ENCODE measurements around the gene SMS.

The SMS gene

GRCh38 chrX:21986596-21986995, 46.1 kb downstream of the SMS start:
- DNase-seq, result no peak

DNA sequence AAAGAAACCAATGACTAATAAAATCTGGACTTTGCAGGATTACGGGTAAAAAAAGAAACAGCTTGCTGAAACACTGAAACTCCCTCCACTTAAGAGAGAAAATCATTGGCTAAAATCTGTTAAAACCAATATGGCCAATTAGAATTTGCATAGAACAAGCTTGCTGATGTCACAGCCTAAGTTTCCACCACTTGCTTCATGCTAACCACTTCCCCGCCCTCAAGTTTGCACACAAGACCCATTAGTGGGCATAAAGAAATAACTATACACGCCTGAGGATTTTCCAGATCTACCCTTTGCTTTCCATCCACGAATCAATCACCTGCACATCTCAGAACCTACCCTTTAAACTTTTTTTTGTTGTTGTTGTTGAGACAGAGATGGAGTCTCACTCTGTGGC, 48.9 kb downstream of the SMS start:
- no peak for DNase-seq

DNA sequence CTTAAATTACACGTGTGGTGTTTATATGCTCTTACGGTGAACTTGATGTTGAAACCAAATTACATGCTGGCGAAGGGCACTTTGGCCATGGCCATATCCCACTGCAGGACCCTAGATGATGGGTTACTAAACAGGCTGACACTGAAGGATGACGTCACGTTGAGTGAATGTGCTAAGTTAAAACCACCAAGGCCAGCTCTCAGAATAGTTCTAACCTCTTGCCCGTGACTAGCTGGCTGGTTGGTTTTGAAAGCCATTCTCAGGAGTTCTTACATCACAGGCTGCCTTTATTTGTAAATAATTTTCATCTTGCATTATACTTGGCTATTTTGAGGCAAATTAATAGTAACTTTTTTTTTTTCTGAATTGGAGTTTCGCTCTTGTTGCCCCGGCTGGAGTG, 50.3 kb downstream of the SMS start:
- DNase-seq, result no peak

- no peak for DNase-seq
These were observed 51.0 kb downstream of the SMS start for GRCh38 chrX:21991504-21991903.

GRCh38 chrX:21993265-21993664, 52.8 kb downstream of the SMS start:
- DNase-seq, result no peak

DNA sequence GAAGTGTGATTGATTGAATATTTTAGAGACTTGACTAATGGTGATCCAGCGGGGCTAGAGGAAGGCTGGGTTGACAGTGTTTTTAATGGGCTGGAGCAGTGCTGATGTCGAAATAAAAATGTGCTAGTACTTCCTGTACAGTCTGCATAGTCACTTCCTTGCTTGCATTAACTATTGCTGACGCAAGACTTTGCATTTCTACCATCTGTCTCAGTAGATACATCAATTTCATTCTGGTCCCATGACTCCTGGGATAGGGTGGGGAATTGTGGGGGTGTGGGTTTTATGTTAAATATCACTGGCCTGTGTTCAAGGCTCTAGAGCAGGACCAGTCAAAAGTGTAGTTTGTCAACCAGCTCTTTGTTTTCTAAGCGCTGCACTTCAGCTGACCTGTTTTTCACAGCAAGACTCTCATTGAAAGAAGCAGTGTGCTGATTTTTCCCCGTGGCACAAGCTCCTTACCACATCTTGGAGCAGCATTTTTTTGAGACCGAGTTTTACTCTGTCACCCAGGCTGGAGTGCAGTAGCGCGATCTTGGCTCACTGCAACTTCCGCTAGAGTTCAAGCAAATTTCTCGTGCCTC, 56.5 kb downstream of the SMS start:
- DNase-seq, result no peak

DNA sequence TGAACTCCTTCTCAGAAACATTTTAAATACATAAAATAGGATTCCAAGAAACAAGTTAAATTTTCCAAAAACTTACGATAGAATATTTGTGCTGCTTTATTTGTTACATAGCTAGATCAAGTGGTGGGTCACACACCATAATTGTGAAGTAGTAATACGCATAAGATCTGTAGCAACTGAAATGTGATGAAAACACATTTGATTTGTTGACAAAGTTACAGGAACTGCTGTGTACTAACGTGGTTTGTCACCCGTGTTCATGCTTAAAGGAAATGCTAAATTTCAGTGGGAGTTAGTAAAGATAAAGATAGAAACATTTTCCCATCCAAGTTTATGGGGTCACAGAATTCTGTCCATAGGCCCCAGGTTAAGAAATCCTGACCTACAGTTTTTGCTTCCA, 57.5 kb downstream of the SMS start:
- no peak for DNase-seq

GRCh38 chrX:22004866-22005265, 64.4 kb downstream of the SMS start:
- no peak for DNase-seq

GRCh38 chrX:22012051-22012450, 71.5 kb downstream of the SMS start:
- no peak for DNase-seq

- DNase-seq, result no peak
These were observed 72.4 kb downstream of the SMS start for GRCh38 chrX:22012931-22013330.

DNA sequence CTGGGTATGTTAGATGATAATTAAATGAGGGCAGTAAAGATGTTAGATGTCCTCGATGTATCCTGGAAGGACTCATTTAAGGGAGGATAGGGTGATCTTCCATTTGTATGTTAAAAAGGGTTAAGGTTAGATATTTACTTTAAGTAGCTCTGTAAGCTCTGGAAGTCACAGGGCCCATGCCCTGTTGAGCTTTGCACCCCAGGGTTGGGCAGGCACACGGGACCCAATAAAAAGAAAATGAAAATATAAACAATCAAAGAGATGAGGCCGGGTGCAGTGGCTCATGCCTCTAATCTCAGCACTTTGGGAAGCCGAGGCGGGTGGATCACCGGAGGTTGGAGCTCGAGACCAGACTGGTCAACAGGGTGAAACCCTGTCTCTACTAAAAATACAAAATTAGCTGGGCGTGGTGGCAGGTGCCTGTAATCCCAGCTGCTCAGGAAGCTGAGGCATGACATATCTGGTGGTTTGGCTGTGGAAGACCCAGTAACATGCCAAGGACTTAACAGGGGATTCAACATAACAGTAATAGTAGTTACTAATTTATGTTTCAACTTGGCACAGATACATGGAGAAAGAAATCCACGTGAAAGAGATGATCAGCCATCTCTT, 74.7 kb downstream of the SMS start:
- no peak for DNase-seq

DNA sequence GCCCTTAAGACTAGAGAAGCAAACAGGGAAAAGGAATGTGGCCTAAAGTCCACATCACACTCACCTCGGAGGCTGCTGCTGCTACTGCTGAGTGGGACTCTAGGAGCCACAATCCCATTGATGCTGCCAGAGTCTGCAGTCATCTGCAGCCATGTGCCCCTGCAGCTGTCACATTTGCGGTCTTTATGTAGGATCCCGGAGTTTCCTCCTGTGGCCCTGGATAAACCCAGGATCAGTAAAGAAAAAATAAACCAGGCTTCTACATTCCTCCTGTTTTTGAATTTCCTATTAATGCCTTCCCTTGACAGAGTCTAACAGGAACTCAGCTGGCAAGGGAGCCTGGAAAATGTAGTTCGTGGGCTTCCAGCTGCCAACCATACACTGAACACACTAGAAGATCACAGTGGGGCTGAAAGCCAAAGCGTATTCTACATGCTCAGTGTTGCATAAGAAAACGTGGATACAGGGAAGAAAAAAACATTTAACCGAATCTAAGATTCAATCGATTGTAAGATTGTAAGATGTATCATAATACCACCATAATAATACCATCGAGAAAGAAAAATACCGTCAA, 81.3 kb downstream of the SMS start:
- no peak for DNase-seq

DNA sequence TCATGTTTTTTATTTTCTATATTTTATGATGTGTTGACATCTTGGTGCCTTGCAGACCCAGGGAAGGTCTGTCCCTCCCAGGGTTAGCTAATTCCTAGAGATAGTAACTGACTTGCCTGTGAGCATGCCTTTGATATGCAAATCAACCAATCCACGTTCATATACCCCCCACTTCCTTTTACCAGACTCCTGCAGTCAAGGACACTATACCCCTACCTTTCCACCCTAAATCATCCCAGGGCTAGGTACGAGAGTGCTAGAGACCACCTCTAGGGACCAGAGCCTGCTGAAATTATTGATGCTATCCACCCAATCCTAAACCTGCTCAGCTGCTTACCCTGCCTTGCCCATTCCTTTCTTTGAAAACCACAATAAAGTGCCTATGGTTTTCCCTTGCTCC, 84.1 kb downstream of the SMS start:
- DNase-seq, result no peak

DNA sequence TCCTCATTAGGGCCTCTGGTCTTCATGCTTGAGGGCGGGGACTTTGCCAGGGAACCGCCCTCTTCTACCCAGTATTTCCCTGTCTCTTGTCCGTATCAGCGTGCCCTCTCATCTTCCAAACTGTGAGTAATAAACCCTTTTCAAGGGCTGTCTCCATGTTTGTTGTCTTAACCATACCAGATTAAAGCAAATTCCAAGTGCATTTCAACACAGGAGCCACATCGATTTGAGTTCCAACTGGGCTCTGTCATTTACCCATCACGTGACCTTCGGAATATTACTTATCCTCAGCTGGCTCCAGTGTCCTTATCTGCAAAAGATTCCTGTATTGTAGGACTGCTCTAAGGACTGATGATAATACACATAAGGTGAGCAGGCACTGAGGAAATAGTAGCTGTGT, 85.2 kb downstream of the SMS start:
- no peak for DNase-seq

GRCh38 chrX:22026731-22027130, 86.2 kb downstream of the SMS start:
- DNase-seq, result no peak

GRCh38 chrX:22032084-22032483, 91.6 kb downstream of the SMS start, which contains the start of gene PHEX:
TSS of gene PHEX (plus strand) at chrX:22032325. CDS start at chrX:22033006, 681 bp downstream.
- DNase-seq, result no peak

GRCh38 chrX:22032506-22032905, 92.0 kb downstream of the SMS start:
- no peak for DNase-seq

DNA sequence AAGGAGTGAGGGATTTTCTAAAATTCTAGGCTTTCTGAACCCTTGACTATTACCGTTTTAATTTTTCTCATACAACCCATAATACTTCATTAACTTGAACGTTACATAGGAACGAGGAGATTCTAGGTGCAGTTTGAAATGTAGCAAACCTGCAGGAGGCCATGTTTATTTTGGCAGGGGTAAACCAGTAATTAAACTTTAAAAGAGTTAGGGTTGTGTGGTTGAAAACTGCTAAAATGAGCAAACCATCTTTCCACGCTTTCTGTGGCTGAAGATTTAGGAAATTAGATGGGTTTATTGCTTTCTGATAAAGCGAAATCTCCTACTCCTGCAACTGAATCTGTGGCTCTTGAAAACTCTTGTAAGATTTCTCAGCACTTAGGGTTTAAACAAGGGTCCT, 93.3 kb downstream of the SMS start:
- no peak for DNase-seq

DNA sequence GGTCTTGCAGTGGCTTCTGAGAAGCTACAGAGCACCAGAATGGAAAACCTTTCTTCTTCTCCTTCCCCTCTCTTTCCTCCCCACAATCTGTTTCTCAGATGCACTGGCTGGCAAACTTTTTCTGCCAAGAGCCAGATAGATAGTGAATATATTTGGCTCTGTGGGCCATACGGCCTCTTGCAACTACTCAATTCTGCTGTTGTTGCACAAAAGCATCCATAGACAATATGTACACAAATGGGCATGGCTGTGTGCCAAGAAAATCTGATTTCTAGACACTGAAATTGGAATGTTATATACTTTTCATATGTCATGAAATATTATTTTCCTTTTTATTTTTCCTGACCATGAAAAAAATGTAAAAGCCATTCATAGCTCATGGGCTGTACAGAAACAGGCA, 94.7 kb downstream of the SMS start:
- no peak for DNase-seq

- DNase-seq, result no peak
These were observed 96.7 kb downstream of the SMS start for GRCh38 chrX:22037225-22037624.

DNA sequence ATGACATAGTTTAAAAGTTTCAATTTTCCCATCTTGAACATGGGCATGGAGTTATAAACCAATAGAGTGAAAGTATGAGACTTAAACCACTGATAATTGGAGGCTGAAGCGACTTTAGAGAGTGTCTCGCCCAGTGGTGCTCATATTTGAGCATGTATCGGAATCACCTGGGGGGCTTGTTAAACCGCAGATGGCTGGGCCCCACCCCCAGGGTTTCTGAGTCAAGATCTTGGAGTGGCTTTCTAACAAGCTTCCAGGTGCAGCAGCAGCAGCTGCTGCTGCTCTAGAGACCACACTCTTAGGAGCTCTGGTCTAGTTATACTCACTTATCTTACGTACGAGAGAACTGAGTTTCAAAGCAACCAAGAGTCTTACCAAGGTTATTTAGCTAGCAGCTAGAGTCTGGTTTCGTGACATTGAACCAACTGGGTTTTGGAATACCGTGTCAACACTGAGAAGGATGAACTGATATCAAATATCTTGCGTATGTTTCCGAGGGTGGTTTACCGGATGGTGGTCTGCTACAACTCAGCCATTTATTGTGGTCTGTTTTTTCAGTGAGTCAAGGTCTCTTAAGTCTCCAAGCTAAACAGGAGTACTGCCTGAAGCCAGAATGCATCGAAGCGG, 97.5 kb downstream of the SMS start:
- no peak for DNase-seq

- no peak for DNase-seq
These were observed 99.0 kb downstream of the SMS start for GRCh38 chrX:22039541-22039940.

GRCh38 chrX:22040184-22040583, 99.7 kb downstream of the SMS start:
- DNase-seq, result no peak

GRCh38 chrX:22041907-22042530, 101.5 kb downstream of the SMS start:
- DNase-seq, result no peak
